GM19025 (cell line): ENCODE measurements around the gene MICAL3.
"Not testable (repeated sequence)": the region's sequence is repeated elsewhere in the genome, so short reads cannot be mapped to it uniquely, and the experiment has no call there.

Experiments used
- ATAC-seq: cut with Tn5 transposase; IDR thresholded peaks from one replicate; pipeline ENCODE4 v1.9.1; 2021; ENCODE audit warnings: mild to moderate bottlenecking, low read depth, moderate library complexity; ENCODE audit not compliant: unreplicated experiment

MICAL3 gene

DNA sequence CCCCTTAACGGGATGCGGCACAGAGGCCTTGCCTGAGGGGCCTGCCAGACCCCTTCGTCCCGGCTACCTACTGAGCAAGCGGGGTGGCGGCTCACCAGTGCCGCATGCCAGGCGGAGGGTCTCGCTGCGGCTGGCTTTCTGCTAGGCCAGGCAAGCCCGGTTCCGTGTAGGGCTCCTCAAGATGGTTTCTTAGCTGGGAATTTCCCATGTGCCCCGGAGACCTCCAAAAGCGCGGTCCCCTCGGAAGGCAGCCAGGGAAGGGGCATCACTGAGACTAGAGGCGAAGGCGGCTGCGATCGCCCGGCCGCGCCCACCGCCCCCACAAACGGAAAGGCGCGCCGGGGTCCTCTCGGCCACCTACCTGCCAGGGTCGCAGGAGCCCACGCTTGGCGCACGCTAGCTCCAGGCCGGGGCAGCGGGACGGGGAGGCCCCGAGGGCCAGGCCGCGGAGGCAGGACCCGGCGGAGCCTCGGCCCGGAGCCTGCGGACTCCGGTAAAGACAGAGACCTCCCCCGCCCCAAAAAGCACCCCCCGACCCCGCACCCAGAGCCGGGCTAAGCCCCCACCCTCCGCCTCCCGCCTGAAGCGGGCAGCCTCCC, 23.8 kb downstream of the MICAL3 start:
- ATAC-seq = no peak

DNA sequence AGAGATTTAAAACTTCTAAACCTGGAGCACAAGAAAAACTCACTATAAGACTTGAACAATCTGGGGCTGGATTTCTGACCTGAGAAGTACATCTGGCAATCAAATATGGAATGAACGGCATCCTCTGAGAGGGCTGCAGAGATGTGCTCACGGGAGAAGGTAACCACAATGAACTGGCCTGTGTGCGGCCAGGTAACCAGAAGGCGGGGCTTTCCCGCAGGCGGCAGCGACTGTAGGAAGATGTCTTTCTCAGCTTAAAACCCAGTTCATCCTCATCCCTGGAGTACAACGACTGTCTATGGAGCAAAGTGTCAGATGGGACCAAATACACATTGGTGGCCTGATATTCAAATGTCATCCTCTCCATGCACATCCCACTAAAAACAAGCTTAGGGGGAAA, 24.5 kb downstream of the MICAL3 start:
- no peak for ATAC-seq

DNA sequence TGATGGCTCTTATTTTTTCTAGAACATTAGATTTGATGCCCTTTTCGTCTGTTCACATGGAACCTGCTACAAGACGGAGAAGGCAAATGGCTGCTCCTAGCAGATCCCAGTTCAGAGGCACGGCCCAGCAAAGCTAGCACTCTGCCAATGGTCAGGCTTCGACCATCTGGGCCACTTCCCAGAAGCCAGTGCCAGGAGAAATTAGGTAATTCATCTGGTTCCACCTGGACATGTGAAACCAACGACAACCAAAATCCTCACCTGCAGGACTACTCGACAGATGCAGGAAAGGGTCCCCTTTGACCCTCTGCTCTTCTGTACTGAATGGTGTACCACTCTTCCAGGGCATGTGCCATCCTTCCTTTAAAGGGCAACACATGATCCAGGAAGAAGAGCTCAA, 25.4 kb downstream of the MICAL3 start:
- ATAC-seq = no peak

DNA sequence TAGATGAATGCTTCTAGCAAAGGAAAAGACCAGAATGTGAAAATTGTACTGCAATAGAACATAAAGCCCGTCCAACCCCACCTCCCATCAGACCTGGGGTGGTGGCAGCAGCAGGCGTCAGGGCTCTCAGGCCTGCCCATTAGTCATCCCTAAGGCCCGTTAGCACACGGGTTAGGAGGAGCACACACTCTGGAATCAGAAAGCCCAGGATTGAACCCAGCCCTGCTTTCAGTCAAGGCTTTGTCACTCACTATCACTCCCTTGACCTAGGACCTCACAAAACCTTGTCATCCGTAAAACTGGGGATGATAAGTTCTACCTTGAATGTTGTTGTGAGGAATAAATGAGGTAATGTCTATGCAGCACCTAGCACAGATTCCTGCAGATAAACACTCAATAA, 26.9 kb downstream of the MICAL3 start:
- ATAC-seq = no peak

DNA sequence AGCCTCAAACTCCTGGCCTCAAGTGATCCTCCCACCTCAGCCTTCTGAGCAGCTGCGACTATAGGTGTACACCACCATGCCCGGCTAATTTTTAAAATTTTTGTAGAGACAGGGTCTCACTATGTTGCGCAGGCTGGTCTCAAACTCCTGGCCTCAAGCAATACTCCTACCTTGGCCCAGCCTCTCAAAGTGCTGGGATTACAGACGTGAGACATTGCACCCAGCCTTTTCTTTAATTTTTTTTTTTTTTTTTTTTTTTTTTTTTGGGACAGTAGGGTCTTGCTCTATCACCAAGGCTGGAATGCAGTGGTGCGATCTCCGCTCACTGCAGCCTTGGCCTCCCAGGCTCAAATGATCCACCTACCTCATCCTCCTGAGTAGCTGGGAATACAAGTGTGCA, 29.1 kb downstream of the MICAL3 start:
- ATAC-seq = not testable (repeated sequence)

DNA sequence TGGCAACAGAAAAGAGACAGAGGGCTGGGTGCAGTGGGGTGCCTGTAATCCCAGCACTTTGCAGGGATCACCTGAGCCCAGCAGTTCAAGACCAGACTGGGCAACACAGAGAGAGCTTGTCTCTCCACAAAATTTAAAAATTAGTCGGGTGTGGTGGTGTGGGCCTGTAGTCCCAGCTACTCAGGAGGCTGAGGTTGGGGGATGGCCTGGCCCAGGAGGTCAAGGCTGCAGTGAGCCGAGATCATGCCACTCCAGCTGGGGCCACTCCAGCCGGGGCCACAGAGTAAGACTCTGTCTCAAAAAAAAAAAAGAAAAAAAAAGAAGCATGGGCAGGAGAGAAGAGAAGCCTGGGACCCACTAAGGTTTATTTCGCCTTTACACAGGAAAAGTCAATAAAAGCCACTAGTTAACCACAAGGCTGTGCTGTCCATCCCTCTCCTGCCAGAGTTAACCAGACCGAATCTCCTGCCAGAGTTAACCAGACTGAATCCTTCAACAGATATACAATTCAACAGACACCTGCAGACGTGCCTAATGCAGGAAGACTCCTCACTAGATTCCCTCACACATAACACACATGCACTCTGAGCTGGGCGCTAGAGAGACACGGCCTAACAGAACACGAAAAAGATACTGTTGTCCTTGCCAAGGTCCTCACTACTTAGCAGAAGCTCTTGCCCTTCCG, 29.8 kb downstream of the MICAL3 start:
- no peak for ATAC-seq

DNA sequence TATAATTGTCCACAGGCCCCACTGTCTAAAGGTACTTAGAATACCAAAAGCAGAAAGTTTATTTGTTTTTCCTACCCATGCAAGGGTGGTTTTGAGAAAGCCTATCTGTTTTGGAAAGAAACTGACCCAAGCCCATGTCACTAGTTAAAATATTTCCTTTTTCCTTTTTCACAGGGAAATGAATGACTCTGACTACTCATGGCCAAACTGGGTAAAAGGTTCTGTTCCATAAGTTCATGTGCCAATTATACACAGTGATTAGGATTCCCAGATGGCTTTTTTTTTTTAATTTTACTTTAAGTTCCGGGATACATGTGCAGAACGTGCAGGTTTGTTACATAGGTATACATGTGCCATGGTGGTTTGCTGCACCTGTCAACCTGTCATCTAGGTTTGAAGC, 31.4 kb downstream of the MICAL3 start:
- ATAC-seq = not testable (repeated sequence)

DNA sequence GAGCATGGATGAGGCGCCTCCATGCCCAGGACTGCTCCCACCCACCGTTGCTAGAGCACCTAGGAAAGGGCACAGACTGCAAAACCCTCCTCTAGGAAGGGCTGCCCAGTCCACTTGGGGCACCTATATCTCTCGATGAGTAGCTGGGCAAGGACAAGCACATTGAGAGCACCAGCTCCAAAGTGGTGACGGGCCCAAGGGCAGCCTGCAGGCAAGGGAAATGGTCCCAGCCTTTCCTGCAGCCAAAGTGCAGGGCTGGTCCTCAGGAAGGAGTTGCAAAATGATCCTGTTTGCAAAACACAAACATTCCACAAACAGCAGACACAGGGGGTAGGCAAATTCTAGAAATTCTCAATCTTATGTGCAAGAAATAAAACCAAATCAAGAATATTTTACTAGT, 32.4 kb downstream of the MICAL3 start:
- not testable (repeated sequence) for ATAC-seq

DNA sequence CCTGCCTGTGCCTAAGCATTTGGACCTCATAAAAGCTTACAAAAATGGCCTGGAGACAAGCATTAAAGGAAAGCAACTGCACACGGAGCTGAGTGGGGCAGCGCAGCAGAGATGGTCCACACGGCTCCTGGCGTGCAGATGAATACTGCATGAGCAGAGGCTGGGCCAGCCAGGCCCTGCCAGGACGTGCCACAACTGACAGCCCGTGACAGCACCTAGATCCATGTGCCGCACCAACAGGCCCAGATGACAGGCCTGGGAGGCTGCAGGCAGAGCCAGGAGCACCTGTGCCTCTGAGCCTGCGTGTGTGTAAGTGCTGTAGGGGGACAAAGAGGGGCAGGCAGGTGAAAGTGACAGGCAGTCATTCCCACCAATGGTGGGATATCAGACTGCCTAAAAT, 33.4 kb downstream of the MICAL3 start:
- ATAC-seq = no peak

DNA sequence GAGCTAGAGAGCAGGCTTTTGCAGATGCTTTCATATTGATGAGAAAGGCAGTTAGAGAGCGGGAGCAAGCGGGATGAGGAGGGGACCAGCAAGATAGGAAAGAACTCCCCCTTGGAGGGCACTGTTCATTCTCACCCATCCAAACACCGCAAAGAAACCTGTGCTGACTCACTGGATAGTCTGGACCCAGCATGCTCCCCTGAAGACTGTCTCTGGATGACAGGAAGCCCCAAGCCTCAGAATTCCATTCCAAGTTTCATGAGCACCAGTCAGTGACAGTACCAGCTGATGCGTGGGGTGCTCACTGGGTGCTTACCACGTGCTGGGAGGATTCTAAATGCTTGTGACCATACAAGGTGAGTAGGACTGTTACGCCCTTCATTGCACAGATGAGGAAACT, 34.2 kb downstream of the MICAL3 start:
- ATAC-seq = no peak

DNA sequence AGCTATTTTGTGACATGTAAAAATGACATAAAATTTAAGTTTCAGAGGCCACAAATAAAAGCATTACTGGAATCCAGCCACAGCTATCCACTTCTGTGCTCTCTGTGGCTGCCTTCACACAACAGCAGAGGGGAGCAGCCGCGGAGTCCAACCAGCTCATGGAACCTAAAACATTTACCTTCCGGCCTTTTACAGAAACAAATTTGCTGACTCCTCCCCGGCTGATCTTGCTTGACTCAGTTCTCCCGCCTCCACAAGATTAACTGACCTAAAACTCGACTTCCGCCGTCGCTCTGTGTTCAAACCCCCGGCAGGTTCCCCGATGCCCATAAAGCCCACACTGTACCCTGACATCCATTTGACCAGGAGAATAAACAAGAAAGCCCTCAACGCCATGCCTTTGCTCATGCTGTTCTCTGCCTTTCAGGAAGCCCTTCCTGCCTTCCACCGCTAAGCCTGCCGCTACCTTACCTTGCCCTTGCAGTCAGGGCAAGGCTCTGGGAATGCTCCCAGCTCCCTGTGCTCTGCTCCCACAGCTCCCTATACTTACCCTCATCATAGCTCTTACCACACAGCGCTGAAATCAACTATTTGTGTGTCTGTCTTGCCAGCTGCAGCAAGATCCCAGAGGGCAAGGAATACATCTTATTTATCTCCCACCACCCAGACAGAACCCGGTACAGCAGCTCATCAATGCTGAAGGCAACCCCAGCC, 35.4 kb downstream of the MICAL3 start:
- ATAC-seq = no peak

DNA sequence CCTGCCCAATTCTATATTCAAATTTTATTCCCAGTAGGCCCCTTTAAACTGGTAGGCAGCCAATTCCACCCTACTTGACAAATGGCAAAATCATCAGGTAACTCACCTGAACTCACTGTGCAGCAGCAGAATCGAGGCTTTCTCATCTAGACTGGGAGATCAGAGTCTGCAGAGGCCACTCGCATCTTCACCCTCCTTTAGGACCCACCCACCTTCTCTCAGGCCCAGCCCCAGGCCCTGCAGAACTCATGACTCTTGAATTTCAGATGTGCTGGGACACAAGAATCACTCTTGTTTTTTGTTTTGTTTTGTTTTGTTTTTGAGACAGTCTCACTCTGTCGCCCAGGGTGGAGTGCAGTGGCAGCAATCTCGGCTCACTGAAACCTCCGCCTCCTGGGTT, 38.8 kb downstream of the MICAL3 start:
- ATAC-seq = no peak

DNA sequence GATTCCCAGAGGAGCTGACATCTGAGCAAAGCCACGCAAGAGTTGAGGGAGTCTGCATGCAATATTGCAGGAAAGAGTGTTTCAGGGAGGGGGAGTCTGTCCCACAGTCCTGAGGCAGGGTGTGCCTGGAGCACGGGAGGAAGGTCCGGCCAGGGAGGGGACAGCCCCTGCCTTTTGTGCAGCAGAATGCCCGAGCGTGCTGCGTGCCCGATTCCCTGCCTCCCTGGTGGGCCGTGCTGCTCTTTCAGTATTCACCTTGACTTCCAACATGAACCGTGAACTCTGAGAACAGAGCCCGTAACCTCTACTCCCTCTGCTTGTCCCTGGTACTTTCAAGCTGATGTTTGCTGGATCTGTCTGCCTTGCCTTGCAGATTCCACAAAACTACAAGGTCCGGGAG, 39.3 kb downstream of the MICAL3 start:
- ATAC-seq = not testable (repeated sequence)

DNA sequence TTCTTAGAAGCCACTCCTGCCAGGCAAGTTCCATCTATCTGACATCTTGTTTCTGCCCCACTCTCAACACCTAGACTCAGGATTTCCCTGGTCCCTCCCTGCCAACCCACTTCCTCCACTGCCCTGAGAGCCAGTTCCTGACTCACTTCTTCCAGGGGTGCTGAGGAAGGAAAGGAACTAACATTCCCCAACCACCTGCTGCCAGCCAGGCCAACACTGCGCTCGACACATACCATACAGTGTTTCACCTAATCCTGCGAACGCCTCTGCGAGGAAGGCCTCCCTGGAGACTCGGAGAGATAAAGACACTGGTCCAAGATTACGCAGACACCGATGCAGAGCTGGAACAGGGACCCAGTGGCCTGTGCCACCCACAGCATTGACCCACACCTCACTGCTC, 40.2 kb downstream of the MICAL3 start:
- ATAC-seq = no peak

DNA sequence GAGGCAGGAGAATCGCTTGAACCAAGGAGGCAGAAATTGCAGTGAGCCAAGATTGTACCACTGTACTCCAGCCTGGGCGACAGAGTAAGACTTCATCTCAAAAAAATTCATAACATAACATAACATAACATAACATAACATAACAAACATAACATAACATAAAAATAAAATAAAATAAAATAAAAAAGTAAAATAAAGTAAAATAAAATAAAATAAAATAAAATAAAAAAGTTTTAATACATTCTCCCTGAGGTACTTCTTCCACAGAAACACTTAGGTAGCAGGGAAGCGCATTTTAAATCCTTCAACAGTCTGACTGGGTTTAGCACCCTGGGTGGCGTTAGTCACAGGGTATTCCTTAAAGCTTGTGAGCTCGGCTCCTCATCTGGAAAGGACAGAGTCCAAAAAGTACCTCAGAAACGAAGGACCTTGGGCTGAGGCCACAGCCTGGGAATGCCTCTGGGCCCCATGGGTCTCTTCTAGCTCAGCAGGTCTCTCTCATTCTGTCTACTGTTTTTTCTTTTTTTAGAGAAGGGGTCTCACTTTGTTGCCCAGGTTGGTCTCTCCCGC, 41.7 kb downstream of the MICAL3 start:
- ATAC-seq = no peak

DNA sequence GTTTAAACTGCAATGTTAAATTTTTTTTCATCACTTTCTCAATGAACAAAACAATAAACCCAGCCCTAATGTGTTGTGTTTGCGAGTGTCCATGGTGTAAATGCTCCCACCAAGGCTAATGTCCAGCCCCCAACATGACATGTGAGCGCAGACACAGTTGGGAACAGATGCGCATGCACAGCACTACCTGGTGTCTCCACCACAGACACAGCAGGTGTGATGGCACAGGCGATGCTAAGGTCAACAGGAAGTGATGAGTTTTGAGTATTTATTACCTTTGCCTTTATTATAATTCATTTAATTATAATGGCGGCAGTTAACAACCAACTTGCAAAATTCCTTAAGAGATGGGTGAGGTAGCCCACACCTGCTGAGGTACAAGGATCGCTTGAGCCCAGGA, 42.9 kb downstream of the MICAL3 start:
- ATAC-seq = no peak

DNA sequence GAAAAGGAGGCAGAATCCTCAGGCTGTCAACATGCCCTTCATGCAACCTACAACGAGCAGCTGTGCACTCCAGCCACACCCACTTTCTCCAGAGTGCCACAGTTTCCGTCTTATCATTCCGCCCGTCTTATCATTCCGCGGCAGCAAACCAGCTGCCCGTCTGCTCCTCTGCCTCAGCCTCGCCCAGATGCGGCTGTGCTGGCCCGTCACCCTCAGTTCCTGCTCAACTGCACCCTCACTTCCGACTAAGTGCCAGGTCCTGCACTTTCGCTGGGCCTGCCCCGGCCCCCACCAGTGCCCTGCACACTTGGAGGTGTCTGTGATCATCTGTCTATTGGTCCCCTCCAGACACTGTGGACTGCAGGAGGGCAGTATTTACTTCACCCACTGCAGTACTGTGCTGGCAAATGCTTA, 43.7 kb downstream of the MICAL3 start:
- ATAC-seq = no peak

DNA sequence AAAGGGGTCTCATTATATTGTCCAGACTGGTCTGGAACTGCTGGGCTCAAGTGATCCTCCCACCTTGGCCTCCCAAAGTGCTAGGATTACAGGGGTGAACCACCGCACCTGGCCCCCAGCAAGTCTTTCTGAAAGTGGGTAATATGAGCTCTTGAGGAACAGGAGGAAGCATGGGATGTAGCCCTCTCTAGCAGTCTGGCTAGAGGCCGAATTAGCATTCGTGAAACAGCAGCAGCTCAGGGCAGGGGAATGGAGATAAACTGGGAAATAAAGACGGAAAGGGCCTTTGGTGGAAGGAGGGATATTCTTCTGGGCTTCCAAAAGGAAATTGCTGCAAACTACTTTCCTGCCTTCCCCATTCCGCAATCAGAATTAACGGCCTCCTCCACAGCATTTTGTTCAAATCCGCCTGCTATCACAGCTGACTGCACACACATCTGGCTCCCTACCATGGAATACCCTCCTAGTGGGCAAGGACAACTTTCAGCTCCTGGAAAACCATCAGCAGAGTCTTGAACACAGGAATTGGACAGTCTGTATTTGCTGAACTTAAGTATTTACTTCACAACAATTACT, 44.3 kb downstream of the MICAL3 start:
- ATAC-seq = no peak

DNA sequence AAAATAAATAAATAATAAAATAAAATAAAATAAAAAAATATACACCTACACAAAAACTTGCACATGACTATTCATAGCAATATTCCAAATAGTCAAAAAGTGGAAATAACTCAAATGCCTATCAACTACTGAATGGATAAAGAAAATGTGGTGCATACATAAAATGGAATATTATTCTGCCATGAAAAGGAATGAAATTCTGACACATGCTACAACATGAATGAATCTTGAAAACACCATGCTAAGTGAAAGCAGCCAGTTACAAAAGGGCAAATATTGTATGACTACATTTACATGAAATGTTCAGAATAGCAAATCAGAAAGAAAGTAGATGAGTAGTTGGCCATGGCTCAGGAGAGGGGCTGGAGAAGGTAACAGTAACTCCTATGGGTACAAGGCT, 46.3 kb downstream of the MICAL3 start:
- ATAC-seq = no peak

DNA sequence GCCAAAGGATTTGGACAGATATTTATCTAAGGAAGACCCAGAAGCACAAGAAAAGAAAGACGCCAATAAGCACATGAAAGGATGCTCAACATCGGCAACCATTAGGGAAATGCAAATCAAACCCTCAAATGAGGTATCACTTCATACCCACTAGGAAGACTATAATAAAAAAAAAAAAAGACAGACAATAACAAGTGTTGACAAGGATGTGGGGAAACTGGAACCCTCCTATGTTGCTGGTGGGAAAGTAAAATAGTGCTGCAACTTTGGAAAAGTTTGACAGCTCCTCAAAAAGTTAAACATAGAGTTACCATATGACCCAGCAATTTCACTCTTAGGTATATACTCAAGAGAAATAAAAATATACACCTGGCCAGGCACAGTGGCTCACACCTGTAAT, 47.0 kb downstream of the MICAL3 start:
- ATAC-seq = no peak

DNA sequence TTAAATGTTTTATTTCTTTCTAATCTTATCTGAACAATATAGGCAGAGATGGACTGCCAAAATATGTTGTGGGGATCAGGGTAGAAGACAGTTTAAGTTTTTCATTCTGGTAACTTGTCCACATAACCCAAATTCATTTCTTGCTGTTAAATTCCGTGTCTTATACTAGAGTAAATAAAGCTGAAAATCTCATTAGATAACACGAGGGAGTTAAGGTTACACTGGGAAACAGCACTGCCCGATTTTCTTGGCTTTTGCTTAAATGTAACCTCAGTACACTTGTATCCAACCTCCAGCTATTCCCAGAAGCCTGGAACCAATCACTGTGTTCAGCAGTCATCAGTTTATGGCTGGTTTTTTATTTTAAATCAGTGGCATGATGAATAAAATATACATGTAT, 48.2 kb downstream of the MICAL3 start:
- ATAC-seq = no peak
